Epithelial cell of esophagus (primary cell): Measurements from ENCODE around the gene KIF26A.
"Not testable (repeated sequence)": the region's sequence is repeated elsewhere in the genome, so short reads cannot be mapped to it uniquely, and the experiment has no call there.

Experiments used
- DNase-seq: peaks from one replicate; pipeline ENCODE4 v3.0.0; 2010; ENCODE audit warnings: low read depth
- H3K4me3 ChIP-seq: 2 replicates; pipeline ENCODE4 v1.5.1; 2011; ENCODE audit warnings: mild to moderate bottlenecking, low read length, control low read depth
- CTCF ChIP-seq: IDR thresholded peaks from 2 replicates; pipeline ENCODE4 v1.5.1; 2011; ENCODE audit warnings: low read depth, mild to moderate bottlenecking, low read length, control low read depth, inconsistent platforms; ENCODE audit not compliant: insufficient read depth; ENCODE audit errors: missing control alignments

Gene KIF26A

GRCh38 chr14:104206281-104206904 lies 68.0 kb downstream of the KIF26A start:
- no peak overlapping the region for H3K4me3 ChIP-seq
- no peak for TF ChIP-seq CTCF
- no peak for DNase-seq

- H3K4me3 ChIP-seq, result no peak overlapping the region
- TF ChIP-seq CTCF, result no peak
- DNase-seq, result no peak
These were observed 69.0 kb downstream of the KIF26A start for GRCh38 chr14:104207142-104208014.

- DNase-seq, H3K4me3 ChIP-seq: not testable (repeated sequence)
These were observed 69.6 kb downstream of the KIF26A start for GRCh38 chr14:104208015-104208295.

GRCh38 chr14:104208331-104208730 lies 69.9 kb downstream of the KIF26A start:
- not testable (repeated sequence) for H3K4me3 ChIP-seq, DNase-seq

GRCh38 chr14:104209071-104209470 lies 70.7 kb downstream of the KIF26A start:
- not testable (repeated sequence) for DNase-seq, H3K4me3 ChIP-seq

- no peak for DNase-seq
- no peak for TF ChIP-seq CTCF
These were observed 71.8 kb downstream of the KIF26A start for GRCh38 chr14:104209985-104210816.

GRCh38 chr14:104210817-104211195 lies 72.4 kb downstream of the KIF26A start:
- no peak overlapping the region for H3K4me3 ChIP-seq
- TF ChIP-seq CTCF, result no peak
- DNase-seq, result no peak

More at GRCh38 chr14:104209985-104210816, 71.8 kb downstream of the KIF26A start:
- H3K4me3 ChIP-seq, result no peak overlapping the region

- no peak for DNase-seq
- no peak for TF ChIP-seq CTCF
These were observed 72.8 kb downstream of the KIF26A start for GRCh38 chr14:104211215-104211614.

More at GRCh38 chr14:104211215-104211614, 72.8 kb downstream of the KIF26A start:
- H3K4me3 ChIP-seq, result no peak overlapping the region
